Right lobe of liver (tissue), 4 donors: Measurements from ENCODE around the gene RAI1.

ENCODE experiments used
- POLR2A ChIP-seq: fragments of 450-650 bp; IDR thresholded peaks from one replicate; pipeline ENCODE4 v1.6.1; 2017; ENCODE audit warnings: antibody characterized with exemption, mild to moderate bottlenecking
- TF ChIP-seq, protein P1 (sequence below), 4 donors: fragments of 200-600 bp in 3 of 4; fragments of 450-650 bp in 1 of 4; IDR thresholded peaks; one replicate each; pipeline versions ENCODE4 v1.5.1 to v1.8.0; 2016 to 2022; ENCODE audit warnings: antibody characterized with exemption in 4 of 4, mild to moderate bottlenecking in 2 of 4
- donor health status: DM: no; HTN: no; CAD: no.
- donor health status: DM: no; HTN: no; CAD: no.
- donor health status: DM: no; HTN: yes; CAD: no.

DNA sequence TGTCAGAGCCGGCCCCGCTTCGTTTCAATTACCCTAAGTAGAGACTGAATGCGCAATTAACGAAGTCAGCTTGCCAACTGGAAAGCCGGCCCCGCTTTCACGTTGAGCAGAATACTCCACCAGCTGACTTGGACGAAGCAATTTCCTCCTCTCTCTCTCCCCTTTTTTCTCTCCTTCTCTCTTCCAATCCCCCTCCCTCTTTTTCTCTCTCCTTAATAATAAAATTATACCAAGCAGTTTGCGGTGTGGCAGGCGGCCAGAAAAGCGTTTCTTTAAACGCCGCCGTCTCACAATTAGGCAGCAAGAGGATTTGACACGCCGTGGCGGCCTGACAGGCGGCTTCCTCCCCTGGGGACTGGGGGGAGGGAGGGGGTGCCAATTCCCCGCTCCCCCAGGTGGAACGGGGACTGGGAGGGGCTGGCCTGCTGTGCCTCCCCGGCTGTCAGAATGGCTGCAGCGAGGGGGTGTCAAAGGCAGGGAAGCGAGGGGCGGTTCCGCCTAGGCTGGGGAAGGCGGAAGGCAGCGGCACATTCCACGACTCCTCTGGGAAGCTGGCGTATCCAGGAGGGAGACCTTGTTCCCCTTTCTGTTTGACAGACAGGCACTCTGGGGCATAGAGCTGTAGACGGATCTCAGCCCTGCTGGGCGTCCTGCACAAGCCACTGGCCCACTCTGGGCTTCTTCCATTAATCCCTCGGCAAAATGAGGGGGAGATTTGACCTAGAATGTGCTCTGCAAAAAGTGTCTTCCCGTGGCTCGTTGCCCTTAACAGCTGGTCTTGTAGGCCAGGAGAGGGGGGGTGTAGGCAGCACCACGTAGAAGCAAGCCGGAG is 102.8 kb downstream of the RAI1 start:
- TF ChIP-seq, protein P1, sequence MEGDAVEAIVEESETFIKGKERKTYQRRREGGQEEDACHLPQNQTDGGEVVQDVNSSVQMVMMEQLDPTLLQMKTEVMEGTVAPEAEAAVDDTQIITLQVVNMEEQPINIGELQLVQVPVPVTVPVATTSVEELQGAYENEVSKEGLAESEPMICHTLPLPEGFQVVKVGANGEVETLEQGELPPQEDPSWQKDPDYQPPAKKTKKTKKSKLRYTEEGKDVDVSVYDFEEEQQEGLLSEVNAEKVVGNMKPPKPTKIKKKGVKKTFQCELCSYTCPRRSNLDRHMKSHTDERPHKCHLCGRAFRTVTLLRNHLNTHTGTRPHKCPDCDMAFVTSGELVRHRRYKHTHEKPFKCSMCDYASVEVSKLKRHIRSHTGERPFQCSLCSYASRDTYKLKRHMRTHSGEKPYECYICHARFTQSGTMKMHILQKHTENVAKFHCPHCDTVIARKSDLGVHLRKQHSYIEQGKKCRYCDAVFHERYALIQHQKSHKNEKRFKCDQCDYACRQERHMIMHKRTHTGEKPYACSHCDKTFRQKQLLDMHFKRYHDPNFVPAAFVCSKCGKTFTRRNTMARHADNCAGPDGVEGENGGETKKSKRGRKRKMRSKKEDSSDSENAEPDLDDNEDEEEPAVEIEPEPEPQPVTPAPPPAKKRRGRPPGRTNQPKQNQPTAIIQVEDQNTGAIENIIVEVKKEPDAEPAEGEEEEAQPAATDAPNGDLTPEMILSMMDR (IDR thresholded peaks at IDR 0.05) = no peak
- TF ChIP-seq POLR2A = no peak
